HG03066 (cell line): Measurements from ENCODE around the gene EID2.
A peak's percentile ranks its signal among the peaks of the same experiment; 100 is the strongest.

Experiments used
- ATAC-seq: cut with Tn5 transposase; IDR thresholded peaks from one replicate; pipeline ENCODE4 v1.9.1; 2021; ENCODE audit warnings: low read depth; ENCODE audit not compliant: unreplicated experiment

The EID2 gene

DNA sequence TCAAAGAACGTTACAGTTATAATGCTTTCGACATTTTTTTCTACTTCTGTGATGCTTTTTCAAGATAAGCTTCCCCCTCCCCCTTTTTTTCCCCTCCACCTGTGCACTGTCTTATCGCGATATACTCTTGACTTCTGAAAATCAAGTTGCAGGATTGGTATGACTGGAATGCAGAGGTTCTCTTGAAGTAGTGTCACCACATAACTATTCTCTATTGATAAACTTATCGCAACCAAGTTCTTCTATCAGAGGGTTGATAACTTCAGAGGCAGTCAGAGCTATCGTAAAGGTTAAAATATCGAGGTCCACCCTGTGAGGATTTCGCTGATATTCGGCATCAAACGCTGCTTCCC is 820 bp downstream of the EID2 start:
- no peak for ATAC-seq

DNA sequence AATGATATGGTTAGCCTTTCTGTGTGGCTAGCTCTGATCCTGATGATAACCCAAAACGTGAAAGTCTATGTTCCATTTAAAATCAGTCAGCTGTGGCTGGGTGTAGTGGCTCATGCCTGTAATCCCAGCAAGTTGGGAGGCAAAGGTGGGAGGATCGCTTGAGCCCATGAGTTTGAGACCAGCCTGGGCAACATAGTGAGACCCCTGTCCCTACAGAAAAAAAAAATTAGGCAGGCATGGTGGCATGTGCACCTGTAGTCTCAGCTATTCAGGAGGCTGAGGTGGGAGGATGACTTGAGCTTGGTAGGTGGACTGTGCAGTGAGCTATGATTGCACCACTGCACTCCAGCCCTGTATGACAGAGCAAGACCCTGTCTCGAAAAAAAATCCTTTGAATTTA is 6.2 kb downstream of the EID2 start:
- no peak for ATAC-seq

DNA sequence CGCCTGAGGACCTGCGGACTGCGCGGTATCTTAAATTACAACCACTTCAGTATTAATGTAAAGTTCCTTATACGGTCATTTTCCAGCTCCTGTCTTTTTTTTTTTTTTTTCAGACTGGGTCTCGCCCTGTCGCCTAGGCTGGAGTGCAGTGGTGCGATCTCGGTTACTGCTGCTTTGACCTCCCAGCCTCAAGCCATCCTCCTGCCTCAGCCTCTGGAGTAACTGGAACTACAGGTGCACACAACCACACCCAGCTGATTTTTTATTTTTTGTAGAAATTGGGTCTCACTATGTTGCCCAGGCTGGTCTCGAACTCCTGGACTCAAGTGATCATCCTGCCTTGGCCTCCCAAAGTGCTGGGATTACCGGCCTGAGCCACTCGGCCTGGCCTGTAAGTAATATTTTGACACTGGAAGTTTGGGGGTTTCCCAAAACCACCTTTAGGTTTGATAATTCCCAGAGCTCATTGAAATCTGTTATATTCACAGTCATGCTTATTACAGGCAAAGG is 6.9 kb downstream of the EID2 start:
- ATAC-seq, result no peak

DNA sequence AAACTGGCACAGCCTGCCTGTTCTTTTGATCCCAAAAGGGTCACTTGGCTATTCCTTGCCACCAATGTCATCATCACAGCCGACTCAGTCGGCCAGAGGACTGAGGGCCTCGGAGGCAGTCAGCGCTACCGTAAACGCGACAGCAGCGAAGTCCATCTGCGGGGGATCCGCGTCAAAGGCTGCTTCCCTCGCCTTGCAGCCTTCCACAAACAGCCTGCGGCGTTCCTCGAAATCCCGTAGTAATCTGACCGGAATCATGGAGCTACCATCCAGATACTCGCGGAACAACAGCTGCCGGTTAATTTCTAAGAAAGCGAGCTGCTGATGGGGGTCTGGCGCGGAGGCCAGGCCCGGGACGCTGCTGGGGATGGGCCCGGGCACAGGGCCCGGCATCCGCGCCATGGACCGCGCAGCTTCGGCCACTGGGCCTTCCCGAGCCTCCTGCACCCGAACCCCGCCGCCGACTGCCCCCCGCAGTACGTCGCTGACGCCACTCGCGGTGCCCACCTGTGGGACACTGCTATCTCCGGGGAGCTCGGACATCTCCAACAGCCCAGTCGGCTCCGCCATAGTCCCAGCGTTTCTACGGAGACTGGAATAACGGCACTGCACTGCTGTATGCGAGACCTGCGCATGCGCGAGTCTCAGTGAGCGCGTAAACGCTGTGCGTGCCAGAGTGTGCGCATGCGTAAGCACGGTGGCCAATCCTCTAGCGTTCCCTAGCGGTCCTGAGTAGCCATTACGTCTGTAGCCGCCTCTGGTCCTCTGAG is 7.5 kb downstream of the EID2 start, which contains the start of gene EID2B:
Gene EID2B (minus strand): TSS at position 620 of the 770 bp plus-strand sequence. CDS start 50 bp downstream, at position 570.
- peak; percentile 81 for ATAC-seq

DNA sequence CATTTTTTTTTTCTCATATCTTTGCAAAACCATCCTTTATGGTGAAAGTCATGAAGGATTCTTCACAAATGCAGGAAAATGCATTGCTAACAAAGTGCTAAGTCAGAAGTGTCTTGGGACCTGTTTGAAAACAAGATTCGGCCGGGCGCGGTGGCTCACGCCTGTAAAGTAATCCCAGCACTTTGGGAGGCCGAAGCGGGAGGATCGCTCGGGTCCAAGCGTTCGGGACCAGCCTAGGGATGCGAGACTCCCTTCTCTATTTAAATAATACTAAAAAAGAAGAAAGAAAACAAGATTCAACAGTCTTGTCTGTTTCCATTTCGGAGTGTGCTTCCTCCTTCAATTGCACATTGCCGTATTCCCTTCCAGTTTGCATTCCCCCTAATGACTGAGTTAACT is 8.1 kb downstream of the EID2 start:
- no peak for ATAC-seq

DNA sequence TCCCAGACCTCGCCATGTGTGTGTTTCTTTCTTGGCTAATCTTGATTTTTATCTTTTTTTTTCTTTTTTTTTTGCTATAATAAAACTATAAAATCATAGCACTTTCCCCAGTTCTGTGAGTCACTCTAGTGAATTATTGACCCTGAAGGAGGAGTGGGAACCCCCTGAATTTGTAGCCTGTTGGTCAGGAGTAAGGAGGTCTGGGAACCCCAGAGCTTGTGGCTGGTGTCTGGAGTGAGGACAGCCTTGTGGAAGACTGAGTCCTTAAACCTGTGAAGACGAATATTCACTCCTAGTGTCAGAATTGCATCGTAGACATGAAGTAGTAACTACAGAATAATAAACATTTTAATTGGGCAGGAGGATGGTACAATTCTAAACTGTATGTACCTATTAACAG is 14.8 kb downstream of the EID2 start:
- ATAC-seq, result no peak

DNA sequence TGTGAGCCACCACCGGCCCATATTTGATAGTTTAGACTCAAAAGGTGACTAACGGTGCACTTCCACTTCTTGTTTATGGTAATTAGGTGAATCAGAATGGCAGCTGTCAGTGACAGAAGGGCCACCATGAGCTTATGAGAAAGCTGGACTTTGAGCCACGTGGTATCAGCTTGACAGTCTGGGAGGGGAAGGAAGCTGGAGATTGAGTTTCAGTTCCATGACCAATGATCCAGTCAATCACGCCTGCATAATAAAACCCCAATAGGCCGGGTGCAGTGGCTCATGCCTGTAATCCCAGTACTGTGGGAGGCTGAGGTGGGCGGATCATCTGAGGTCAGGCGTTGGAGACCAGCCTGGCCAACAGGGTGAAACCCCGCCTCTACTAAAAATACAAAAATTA is 15.5 kb downstream of the EID2 start:
- no peak for ATAC-seq

DNA sequence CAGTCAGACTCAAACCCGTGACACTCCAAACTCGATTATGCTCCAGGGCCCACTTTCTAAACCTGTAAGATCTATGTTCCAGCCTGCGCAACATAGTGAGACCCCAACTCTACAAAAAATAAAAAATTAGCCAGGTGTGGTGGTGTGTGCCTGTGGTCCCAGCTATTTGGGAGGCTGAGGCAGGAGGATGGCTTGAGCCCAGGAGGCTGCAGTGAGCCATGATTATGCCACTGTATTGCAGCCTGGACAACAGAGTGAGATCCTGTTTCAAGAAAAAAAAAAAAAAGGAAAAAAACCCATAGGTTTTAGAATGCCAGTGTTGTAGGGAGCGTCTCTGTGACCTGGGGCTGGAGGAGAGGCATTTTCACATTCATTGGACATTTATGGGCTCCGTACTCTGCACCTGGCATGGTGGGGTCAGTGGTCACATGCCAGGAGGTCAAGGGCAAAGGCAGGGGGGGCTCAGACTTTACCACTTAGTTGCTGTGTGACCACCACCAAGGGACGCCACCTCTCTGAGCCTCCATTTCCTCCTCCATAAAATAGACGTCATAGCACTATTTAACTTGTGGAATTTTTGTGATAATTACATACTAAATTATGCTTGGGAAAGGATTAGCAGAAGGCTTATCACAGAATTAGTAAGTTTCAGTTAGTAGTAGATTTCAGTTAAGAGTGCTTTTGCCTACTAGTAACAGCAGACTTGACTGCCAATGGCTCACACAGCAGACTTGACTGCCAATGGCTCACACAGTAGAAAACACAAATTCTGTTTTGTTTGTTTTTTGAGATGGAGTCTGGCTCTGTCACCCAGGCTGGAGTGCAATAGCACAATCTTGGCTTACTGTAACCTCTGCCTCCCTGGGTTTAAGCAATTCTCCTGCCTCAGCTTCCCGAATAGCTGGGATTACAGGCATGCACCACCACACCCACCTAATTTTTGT is 19.1 kb downstream of the EID2 start:
- no peak for ATAC-seq

DNA sequence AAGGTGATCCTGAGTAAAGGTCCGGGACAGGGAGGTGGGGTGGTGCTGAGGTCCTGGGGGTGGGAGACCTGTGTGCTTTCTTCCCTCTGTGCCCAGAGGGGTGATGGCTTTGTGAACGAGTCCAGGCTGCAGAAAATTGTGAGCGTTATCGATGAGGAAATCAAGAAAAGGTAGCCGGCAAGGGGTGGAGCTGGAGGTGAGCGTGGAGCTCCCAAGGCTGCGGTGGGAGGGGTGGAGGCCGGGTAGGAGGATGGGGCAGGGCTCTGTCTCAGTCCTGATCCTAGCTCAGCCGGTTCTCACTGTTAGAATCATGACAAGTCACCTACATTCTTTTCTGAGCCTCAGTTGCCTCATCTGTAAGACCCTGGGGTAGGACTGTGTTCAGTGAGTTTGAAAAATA is 21.0 kb downstream of the EID2 start:
- ATAC-seq, result no peak

DNA sequence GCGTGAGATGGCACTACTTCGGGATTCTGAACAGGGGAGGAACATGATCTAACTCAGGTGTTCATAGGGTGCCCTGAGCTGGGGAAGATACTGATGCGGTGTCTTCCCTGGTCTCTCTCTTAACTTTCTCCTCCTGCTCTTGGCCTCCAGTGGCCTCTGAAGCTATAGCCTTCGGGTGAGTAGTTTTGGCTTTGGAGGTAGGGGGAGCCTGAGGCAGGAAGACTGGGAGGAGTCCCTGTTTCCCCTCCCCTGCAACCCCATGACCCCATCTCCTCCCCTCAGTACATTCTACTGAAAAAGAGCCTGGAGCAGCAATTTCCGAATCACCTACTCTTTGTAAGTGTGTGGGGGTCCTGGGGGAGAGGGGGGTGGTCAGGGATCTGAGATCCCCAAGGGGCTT is 21.5 kb downstream of the EID2 start:
- no peak for ATAC-seq

DNA sequence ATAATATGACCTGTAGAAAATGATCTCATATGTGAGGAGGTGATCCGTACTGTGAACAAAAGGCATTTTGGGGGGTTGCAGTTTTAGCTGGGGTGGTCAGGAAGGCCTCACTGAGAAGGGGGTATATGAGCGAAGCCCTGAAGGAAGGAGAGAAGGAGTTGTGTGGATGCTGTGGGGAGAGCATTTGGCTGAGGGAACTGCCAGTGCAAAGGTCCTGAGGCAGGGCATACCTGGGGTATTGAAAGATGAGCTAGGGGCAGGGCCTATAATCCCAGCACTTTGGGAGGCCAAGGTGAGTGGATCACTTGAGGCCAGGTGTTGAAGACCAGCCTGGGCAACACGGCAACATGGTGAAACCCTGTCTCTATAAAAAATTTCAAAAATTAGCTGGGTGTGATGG is 22.5 kb downstream of the EID2 start:
- ATAC-seq, result no peak

DNA sequence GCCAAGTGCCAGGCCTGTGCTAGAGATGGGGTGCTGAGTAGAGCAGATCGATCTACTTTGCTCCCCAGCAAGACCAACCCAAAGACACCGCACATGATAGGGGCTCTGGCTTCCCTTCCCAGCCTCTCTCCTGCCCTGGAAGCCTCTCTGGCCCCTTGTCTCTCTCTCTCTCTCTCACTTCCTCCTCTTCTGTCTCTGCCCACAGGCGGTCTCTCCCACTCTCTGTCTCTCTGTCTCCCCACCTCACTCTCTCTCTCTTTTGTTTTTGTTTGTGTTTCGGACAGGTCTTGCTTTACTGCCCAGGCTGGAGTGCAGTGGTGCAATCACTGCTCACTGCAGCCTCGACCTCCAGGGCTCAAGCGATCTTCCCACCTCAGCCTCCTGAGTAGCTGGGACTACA is 23.7 kb downstream of the EID2 start:
- no peak for ATAC-seq

DNA sequence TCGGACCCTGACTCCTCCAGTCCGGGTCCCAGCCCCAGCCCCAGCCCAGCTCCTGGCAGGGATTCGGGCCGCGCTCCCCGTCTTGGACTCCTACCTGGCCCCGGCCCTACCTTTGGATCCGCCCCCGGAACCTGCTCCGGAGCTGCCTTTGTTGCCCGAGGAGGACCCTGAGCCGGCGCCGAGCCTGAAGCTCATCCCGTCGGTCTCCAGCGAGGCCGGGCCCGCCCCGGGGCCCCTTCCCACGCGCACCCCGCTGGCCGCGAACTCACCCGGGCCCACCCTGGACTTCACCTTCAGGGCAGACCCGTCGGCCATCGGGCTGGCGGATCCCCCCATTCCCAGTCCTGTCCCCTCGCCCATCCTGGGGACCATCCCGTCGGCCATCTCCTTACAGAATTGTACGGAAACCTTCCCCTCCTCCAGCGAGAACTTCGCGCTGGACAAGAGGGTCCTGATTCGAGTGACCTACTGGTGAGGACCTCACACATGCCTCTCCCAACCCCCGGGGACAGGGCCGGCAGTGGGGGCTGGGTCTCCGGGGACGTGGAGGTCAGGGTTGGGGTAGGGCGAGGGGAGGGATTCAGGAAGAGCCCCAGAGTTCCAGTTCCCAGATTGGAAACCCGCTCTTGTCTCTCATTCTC is 24.3 kb downstream of the EID2 start:
- ATAC-seq, result no peak

DNA sequence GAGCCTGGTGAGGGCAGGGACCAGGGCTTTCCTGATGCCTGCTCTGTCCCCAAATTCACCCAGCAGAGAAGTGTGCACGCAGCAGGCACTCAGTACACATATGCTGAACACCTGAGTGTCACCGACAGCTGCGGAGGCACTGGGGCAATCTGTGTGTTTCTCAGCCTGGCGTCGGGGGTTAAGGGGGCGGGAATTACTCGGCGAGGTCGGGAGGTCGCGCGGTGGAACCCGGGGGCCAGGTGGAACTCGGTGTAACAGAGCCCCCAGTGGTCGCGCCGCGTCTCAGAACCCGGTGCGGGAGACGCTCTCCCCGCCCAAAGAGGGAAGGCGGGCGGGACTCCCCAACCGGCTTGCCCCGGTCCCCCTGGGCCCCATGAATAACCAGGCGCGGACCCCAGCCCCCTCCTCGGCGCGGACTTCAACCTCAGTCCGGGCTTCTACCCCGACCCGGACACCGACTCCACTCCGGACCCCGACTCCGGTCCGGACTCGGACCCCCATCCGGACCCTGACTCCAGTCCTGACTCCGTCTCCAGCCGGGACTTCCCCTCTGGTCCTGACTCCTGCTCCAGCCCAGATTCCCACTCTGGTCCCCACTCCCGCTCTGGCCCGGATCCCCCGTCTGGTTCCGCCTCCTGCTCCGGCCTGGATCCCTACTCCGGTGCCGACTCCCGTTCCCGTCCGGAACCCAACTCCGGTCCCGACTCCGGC is 25.0 kb downstream of the EID2 start, which contains the start of gene SELENOV:
Gene SELENOV (plus strand): TSS at position 300 of the 711 bp plus-strand sequence. CDS start 74 bp downstream, at position 374.
- ATAC-seq, result no peak

DNA sequence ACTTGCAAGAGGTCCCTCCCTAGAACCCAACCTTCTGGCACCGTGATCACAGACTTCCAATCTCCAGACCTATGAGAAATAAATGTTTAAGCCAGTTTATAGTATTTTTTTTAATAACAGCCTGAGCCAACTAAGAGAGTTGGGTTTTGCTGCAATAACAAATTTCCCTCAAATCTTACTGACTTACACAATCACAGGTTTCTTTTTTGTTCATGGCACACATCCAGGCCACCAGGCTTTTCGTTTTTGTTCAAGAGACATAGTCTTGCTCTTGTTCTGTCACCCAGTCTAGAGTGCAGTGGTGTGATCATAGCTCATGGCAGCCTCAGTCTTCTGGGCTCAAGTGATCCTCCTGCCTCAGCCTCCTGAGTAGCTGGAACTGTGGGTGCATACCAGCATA is 27.0 kb downstream of the EID2 start:
- ATAC-seq, result no peak

DNA sequence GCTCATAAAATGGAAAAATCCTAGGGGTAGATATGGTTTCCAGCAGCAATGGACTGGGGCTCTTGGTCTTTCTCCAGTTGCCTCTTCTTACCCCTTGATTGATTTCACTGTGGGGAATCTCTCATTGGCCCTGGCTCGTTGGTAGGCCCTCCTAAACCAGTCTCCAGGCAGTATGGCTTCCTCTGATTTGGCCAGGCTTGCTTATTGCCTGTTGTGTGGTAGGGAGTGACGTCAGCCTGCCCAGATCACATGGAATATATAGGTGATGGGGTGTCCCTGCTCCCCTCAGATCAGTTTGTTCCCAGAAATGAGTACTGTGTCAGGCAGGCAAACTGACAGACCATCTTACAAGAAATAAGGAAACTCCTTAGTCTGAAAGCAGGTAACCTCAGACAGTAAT is 30.7 kb downstream of the EID2 start:
- no peak for ATAC-seq

DNA sequence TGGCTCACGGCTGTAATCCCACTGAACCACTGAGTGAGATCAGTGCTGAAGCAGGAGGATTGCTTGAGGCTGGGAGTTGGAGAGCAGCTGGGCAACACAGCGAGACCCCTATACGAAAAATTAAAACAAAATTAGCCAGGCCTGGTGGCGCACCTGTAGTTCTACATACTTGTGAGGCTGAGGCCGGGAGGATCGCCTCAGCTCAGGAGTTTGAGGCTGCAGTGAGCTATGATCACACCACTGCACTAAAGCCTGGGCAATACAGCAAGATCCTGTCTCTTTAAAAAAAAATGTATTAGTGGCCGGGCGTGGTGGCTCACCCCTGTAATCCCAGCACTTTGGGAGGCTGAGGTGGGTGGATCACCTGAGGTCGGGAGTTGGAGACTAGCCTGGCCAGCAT is 31.3 kb downstream of the EID2 start:
- ATAC-seq, result no peak

DNA sequence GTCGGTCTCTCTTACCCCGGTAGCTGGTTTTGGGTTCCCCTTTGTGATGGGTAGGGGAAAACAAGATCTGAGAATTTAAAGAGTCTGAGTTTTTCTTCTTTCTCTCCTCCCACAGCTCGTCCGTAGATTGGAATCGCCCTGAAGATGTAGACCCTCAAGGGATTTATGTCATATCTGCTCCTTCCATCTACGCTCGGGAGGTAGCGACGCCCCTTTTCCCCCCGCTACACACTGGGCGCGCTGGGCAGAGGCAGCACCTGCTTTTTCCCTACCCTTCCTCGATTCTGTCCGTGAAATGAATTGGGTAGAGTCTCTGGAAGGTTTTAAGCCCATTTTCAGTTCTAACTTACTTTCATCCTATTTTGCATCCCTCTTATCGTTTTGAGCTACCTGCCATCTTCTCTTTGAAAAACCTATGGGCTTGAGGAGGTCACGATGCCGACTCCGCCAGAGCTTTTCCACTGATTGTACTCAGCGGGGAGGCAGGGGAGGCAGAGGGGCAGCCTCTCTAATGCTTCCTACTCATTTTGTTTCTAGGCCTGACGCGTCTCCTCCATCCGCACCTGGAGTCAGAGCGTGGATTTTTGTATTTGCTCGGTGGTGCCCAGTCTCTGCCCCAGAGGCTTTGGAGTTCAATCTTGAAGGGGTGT is 32.1 kb downstream of the EID2 start:
- ATAC-seq, result no peak

DNA sequence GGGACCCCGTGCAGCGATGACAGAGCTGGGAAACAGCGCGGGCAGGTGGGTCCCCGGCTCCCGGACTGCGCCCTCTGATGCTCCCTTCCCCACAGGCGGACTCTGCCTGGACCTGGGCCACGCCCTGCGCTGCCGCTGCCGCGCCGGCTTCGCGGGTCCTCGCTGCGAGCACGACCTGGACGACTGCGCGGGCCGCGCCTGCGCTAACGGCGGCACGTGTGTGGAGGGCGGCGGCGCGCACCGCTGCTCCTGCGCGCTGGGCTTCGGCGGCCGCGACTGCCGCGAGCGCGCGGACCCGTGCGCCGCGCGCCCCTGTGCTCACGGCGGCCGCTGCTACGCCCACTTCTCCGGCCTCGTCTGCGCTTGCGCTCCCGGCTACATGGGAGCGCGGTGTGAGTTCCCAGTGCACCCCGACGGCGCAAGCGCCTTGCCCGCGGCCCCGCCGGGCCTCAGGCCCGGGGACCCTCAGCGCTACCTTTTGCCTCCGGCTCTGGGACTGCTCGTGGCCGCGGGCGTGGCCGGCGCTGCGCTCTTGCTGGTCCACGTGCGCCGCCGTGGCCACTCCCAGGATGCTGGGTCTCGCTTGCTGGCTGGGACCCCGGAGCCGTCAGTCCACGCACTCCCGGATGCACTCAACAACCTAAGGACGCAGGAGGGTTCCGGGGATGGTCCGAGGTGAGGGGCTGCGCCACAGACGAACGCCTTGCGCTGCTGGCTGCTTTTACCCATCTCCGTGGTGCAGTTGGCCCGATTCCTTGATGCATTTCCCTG is 32.8 kb downstream of the EID2 start:
- no peak for ATAC-seq
